ENCODE results near the gene FAM217B. TPM values are rescaled to one million over a fixed set of nuclear protein-coding genes. Genes with fewer than 3 reads are reported as not detected.

FAM217B gene
- polyA plus RNA-seq, 3 donors: 1.5 to 3.8 (median 2.4) TPM

DNA sequence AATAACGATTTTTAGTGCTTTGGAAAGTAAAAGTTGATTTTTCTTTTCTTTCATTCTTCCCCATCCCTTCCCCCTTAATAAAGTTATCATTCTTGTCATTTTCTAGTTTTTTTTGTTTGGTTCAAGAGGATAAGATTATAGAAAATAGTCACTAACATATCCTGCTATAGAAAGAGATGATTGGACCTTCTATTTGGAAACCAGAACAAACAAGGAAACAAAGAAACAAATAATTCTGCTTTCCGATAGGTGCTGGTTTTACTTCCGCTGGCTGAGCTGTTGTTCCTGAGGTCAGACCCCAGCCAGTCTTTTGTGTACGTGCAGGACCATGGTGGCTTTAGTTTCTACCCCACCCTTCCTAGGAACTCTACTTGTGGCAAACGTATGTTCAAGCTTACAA lies 17.9 kb downstream of the FAM217B start, which contains the start of gene CDH26:
TSS of gene CDH26 (plus strand) at position 301 of the 400 bp plus-strand sequence. CDS start 304 bp downstream, outside the sequence.
- 81 to 87% (median 85%) methylated on average over 5 of the region's 5 CpGs for WGBS, 3 donors
- H3K27ac ChIP-seq (ENCODE audit: low read depth, low read length): no peak within 1 kb of the TSS

DNA sequence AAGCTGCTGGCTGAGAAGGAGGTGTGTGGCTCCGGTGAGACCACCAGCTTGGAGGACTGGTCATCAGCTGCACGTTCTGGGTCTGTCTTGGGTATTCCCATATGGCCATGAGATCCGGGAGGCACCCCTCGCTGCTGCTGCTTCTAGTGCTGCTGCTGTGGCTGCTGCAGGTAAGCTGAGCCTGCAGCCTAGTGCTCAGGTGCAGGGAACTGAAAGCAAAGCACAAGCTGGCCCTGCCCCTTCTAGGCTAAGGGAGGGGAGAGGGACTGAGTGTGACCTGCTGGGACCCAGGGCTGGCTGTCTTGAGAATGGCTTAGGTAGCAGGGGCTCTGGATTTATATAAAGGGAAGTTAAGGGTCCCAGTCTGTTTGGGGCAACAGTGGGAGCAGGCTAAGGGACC lies 18.4 kb downstream of the FAM217B start:
- H3K27ac ChIP-seq (ENCODE audit: low read depth, low read length): no peak overlapping the region
- 83 to 94% (median 93%) methylated on average over 4 of the region's 4 CpGs for WGBS, 3 donors

DNA sequence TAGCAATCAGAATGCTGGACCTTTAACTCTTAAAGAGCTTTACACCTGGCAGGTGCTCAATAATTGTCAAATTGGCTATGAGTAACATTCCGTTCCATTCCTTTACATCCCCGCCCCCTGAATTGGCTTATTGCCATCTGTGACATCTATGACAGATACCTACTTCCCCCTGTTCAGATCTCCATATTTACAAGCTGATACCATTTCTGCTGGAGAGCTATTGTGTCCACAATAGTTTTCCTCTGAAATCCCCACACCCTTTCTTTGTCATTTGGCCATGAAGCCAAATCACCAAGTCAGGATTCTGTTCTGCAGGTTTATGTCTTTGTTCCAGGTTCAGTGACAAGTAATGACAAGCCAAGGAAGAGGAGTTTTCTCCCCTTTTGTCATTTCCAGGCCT lies 21.2 kb downstream of the FAM217B start:
- WGBS, 3 donors: 67 to 70% (median 69%) methylated on average over 2 of the region's 2 CpGs
- H3K27ac ChIP-seq (ENCODE audit: low read depth, low read length): no peak overlapping the region

DNA sequence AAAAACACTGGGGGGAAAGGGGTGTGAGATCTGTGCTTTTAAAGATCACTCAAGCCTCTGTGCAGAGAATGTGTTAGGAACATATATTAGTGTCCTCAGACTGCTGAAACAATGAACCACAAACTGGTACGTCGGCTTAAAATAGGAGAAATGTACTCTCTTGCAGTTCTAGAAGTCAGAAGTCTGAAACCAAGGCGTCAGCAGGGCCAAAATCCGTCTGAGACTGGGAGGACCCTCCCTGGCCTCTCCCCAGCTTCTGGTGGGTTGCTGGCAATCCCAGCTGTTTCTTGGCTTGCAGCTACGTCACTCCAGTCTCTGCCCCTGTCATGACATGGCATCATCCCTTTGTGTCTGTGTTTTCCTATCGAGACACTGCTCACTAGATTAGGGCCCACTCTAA lies 22.0 kb downstream of the FAM217B start:
- 85 to 94% (median 87%) methylated on average over 6 of the region's 6 CpGs for WGBS, 3 donors
- no peak overlapping the region for H3K27ac ChIP-seq (ENCODE audit: low read depth, low read length)

DNA sequence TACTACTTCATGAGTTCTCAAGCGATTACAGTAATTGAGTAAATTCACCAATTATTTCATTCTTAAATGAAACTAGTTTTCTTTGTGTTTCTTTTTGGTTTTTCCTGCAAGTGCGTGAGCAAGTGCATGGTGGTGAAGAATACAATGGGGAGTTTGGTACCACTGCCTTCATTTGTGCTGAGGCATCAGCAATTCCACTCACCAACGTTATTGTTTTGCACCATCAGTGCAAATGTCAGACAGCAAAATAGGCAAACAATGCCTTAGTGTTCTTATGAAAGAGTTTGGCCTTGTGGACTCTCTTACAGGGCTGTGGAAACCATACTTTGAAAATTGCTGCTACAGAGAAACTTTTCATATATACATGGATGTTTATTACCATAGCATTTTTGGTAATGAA lies 26.2 kb downstream of the FAM217B start:
- WGBS, 3 donors: 81 to 92% (median 89%) methylated on average over 3 of the region's 3 CpGs
- no peak overlapping the region for H3K27ac ChIP-seq (ENCODE audit: low read depth, low read length)

DNA sequence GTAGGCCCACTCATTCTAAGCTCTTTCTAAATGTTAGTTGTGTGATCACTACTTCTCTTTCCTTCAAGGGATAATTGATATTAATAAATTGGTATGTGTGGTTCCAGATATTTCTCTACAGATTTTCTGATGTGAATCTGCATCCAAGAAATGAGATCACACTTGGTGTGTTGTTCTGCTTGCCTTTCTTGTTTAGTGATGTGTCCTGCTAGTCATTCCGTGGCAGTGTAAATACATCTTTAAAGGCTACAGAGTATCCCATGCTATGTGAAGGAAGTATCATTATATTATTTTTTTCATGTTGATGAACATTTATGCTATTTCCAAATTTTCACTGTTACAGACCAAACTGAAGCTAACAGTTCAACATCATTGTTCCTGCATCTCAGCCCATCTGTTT lies 31.2 kb downstream of the FAM217B start:
- WGBS, 3 donors: 83 to 98% (median 87%) methylated on average over 1 of the region's 1 CpG
- H3K27ac ChIP-seq (ENCODE audit: low read depth, low read length): no peak overlapping the region

DNA sequence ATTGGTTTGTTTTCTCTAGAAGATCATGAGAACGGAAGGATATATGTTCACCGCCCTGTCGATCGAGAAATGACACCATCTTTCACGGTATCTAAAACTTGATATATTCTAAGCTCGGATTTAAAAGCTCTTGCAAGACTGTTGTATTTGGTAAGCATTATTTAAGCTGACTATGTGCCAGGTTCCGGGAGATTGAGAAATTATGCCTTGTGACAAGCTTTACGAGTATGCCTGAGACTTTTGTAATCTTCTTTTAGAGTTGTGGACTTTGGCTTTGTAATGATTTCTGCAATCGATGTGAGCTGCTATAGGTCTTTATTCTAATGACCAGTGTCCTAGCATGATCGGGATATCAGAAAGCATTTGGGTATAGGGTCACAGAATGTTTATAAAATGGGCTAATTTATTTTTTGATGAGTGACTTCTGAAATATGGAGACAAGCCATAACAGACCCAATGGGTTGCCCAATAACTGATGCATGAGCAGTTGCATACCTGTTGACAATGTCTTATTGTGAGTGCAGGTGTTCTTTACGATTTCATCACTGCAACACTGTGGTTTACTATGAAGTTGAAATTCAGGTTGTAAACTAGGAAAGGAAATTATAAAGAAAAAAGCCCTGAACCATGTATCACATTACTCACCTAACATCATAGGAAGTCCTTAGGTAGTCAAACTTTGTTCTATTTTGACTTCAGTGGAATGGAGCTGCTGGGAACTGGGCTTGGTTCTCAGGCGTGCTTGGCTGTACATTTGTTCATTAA lies 32.0 kb downstream of the FAM217B start:
- no peak overlapping the region for H3K27ac ChIP-seq (ENCODE audit: low read depth, low read length)

DNA sequence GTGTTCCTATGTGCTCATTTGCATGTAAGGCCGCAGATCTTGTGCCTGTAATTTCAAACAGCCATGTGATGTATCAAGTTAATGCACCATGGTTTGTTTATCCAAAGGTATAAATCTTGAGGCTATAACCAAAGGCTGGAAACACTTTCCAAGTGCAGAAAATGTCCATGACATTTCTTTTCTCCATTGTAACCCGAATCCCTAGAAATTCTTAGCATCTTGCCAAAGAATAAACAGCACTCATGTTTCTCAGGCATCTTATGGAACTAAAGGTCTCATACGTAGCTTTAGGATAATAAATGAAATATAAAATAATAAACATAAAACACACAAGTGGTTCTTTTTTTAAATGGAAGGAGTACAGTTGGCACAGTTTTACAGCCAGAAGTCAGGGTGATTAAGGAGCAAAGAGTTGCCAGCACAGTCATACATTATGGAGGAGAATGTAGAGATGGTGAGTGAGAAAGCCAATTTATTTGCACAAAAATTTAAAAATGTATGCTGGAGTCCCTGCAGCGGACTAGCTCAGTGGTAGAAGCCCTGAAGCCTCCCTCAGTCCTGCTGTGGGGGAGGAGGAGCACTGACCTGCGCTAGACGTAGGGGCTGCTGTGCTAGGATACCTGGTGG lies 36.1 kb downstream of the FAM217B start:
- H3K27ac ChIP-seq (ENCODE audit: low read depth, low read length): no peak overlapping the region
- 71 to 87% (median 86%) methylated on average over 6 of the region's 6 CpGs for WGBS, 3 donors

More for the DNA sequence above, 32.0 kb downstream of the FAM217B start:
- WGBS, 3 donors: 59 to 84% (median 62%) methylated on average over 12 of the region's 12 CpGs

DNA sequence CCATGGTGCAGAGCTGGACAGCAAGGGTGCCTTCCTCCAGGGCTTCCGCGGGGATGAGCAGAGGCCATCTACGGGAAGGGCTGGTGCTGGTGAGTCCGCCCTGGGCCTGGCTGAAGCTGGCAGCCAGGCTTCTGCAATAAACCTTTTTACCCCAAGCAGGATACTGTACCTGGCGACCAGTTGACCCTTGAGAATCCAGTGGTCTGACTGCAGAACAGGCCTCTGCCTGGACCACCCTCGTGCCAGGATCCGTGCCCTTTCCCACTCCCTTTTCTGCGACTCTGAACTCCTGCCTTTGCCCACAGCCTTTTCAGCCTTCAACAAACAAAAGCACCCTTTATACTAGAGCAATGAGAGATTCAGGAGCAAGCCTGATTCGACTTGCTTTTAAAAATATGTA lies 36.9 kb downstream of the FAM217B start:
- 91 to 93% (median 91%) methylated on average over 9 of the region's 9 CpGs for WGBS, 3 donors
- H3K27ac ChIP-seq (ENCODE audit: low read depth, low read length): no peak overlapping the region

DNA sequence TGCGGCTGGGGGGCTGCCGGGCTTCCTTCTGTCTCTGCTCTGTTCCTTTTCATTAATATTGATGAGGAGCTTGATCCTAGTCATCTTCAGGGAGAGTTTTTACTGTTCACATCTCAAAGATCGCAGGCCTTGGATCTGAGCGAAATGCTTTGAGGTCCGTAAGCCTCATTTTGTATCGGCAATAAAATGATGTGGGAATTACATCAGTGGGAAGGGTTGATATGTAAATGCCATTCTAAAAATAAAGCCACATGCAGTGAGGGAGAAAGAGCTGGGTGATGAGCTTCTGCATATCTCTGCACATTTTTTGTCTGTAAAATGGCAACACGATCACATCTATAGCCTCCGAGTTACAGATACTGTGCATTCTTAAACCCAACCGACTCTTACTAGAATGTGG lies 42.9 kb downstream of the FAM217B start:
- H3K27ac ChIP-seq (ENCODE audit: low read depth, low read length): no peak overlapping the region
- WGBS, 3 donors: 87 to 90% (median 87%) methylated on average over 9 of the region's 9 CpGs

DNA sequence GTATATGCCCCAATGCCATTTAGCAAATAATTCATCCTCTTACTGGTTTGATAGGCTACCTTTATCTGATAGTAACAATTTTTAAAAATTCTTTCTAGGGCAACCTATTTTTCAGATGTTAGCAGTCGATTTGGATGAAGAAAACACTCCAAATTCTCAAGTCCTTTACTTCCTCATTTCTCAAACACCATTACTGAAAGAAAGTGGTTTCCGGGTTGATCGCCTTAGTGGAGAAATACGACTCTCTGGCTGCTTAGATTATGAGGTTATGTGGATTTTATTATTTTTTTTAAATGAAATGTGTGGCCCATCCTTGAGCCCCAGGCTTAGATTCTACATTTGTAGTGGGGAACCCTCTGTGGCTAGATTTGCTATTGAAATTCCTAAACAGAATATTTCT lies 44.4 kb downstream of the FAM217B start:
- WGBS, 3 donors: 48 to 86% (median 67%) methylated on average over 4 of the region's 4 CpGs
- no peak overlapping the region for H3K27ac ChIP-seq (ENCODE audit: low read depth, low read length)

DNA sequence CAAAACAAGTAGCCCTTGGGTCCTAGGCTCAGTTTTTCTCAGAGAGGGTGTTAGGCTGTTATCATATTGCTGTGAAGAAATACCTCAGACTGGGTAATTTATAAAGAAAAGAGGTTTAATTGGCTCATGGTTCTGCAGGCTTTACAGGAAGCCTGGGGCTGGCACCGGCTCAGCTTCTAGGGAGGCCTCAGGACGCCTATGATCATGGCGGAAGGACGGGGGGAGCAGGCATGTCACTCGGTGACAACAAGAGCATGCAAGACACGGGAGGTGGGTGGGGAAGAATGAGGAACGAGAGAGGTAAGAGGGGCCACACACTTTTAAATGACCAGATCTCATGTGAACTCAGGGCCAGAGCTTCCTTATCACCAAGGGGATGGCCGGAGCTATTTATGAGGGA lies 45.0 kb downstream of the FAM217B start:
- WGBS, 3 donors: 58 to 88% (median 75%) methylated on average over 8 of the region's 8 CpGs
- no peak overlapping the region for H3K27ac ChIP-seq (ENCODE audit: low read depth, low read length)

DNA sequence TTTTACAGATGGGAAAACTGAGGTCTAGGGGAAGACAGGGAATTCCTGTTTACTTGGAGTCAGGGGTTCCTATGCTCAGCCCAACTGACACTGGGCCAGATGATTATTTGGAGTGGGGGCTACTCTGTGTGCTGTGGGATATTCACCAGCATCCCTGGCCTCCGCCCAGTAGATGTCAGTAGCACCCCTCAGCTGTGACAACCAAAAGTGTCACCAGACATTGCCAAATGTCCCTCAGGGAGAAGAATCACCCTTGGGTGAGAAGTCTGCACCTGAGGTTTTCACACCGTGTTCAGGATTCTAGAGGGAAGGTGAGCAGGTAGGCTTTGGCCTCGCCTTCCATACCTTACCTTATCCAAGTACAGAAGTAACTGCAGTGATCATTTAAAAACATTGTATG lies 45.7 kb downstream of the FAM217B start:
- H3K27ac ChIP-seq (ENCODE audit: low read depth, low read length): no peak overlapping the region
- WGBS, 3 donors: 86 to 93% (median 92%) methylated on average over 3 of the region's 3 CpGs

DNA sequence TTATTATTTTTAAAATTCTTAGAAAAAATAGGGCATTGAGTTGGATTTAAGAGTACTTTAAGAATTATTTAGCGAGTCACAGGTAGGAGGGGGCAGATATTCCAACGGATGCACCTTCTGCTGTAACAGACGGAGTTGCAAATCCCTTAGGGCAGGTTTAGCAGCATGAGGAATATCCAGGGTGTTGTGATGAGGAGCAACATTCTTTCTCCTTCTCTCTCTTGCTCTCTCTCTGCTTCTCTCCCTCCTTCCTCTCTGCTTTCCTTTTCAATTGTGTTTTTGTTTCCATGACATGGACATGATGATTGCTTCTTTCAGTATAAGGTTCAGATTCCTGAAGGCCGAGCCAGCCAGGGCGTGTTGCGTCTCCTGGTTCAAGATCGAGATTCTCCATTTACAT lies 46.9 kb downstream of the FAM217B start:
- WGBS, 3 donors: 86 to 91% (median 89%) methylated on average over 7 of the region's 7 CpGs
- H3K27ac ChIP-seq (ENCODE audit: low read depth, low read length): no peak overlapping the region

DNA sequence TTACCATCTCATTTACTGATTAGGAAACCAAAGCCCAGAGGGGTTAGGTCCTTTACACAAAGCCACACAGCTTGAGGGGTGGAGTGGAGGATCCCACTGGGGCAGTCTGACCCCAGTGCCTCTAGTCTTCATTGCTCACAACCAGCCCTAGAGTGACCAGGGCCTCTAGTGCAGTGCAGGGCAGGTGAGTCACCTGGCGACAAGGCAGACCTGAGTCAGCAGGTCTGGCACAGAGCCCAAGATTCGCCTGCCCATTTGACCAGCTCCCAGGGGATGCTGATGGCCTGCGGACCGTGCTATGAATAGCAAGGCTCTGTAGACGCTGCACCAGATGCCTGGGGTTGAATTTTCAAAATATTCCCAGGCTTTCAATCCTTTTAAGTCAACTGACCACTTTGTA lies 48.0 kb downstream of the FAM217B start:
- whole genome bisulfite sequencing, 3 donors: 61 to 63% (median 62%) methylated on average over 5 of the region's 5 CpGs
- no peak overlapping the region for H3K27ac ChIP-seq (ENCODE audit: low read depth, low read length)

DNA sequence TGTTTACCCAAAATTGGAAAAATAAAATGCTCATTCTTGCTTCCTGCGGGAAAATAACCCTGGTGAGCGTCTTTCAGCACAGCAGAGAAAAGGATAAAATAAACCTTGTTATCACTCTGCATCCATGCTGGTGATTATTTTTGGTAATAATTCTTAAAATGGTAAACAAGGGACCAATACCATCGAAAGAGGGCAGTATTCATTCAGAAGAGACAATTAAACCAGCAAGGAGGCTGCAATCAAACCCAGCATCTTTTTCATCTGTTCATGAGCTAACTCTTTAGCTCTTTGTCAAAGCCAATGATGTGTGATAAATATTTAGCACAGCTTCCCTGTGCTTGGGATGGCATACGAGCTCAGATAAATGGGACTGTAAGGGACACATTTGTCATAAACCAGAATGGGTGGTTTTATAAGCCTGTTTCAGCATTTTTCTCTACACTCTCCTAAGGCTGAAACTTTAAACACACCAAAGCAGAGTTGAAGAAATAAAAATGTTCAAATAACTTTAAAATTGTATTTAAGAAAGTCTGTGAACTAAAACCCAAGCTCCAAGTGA lies 52.4 kb downstream of the FAM217B start:
- 77 to 83% (median 78%) methylated on average over 4 of the region's 4 CpGs for WGBS, 3 donors
- no peak overlapping the region for H3K27ac ChIP-seq (ENCODE audit: low read depth, low read length)

DNA sequence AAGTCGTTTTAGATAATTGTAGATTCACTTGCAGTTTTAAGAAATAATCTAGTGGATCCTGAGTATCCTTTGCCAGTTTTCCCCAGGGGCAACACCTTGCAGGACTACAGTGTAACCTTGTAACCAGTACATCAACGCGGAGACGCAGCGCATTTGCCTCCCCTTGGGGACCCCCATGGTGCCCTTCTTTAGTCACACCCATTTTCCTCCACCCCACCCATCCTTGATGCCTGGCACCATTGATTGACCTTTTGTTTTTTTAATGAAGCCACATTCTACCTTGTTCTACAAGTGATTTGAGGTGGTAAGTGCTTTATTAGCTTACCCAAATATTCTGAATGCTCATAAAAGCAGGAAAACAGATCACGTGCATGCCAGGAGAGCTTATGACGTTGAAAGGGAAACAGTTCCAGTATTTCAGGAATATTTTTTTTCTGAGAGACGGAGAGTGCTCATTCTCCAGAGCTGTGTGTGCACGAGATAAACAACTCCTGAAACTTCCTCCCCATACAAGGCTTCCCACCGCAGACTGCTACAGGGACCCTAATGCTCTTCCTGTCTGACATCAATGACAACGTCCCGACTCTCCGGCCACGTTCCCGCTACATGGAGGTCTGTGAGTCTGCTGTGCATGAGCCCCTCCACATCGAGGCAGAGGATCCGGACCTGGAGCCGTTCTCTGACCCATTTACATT lies 53.7 kb downstream of the FAM217B start:
- no peak overlapping the region for H3K27ac ChIP-seq (ENCODE audit: low read depth, low read length)

DNA sequence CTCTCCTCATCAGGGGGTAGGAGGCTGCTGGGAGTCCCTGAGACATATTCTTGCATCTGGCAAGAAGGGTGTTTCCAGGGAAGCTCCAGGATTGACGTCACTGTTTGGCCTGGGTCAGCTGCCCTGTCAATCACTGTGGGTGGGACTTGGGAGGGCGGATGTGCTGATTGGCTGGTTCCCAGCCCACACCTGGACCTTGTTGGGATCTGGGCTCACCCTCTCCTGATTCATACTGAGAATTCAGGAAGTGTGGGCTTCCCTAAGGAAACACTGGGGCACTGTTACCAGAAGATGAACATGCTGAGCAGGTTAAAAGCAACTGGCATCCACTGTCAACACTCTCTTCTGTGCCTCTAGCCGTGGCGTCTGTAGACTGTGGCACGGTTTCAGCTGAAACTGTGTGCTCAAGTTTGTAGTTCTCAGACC lies 54.5 kb downstream of the FAM217B start:
- H3K27ac ChIP-seq (ENCODE audit: low read depth, low read length): no peak overlapping the region
- WGBS, 3 donors: 49 to 61% (median 49%) methylated on average over 5 of the region's 5 CpGs

More for the DNA sequence above, 53.7 kb downstream of the FAM217B start:
- WGBS, 3 donors: 32 to 43% (median 34%) methylated on average over 18 of the region's 18 CpGs

DNA sequence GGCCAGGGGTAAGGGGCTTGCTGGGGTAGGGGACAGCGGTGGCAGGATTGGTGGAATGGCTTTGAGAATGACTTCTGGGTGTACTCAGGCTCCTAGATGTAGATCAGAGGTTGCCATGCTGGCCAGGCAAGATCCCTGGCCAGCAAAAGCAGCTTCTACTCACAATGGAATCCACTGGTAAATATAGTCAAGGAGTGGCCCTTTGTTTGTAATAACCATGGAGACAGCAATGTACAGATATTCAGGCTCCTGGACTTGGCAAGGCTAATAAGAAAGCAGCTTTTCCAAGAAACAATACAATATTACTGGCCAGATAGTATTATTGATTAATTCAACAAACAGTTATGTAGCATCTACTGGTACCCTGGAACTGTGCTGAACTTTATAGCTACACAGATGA lies 55.9 kb downstream of the FAM217B start:
- 67 to 97% (median 92%) methylated on average over 1 of the region's 1 CpG for WGBS, 3 donors
- no peak overlapping the region for H3K27ac ChIP-seq (ENCODE audit: low read depth, low read length)
